NCI-H1694 (cell line): Measurements from ENCODE around the gene RNF222.
"Not testable (repeated sequence)": the region's sequence is repeated elsewhere in the genome, so short reads cannot be mapped to it uniquely, and the experiment has no call there.

Source experiments
- DNase-seq: peaks from one replicate; lab custom pipeline; 2025; lab: John Stamatoyannopoulos, UW

RNF222 gene

DNA sequence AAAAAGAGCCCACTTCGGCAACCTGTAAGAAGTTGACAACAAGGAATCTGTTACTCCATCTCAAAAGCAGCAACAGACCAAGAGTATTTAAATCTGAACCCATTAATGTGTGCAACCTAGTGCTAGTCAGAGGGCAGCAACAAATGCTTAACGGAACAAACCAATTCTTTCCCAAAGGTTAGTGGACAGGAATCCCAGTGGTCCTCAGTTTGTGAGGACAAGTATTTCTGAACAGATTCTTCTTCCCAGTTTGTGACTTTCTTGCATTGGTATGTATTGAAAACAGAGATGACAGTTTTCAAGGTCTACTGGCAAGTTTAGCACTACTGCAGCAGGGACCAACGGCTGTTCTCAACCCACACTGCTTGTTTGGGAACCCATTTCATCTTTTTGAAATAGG lies 17.6 kb downstream of the RNF222 start:
- DNase-seq = no peak

DNA sequence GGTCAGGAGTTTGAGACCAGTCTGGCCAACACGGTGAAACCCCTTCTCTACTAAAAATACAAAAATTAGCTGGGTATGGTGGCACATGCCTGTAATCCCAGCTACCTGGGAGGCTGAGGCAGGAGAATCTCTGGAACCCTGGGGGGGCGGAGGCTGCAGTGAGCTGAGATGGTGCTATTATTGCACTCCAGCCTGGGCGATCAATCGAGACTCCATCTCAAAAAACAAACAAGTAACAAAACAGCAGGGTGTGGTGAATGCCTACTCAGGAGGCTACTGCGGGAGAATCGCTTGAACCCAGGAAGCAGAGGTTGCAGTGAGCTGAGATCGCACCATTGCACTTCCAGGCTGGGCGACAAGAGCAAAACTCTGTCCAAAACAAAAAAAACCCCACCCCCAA lies 19.5 kb downstream of the RNF222 start:
- DNase-seq = not testable (repeated sequence)

DNA sequence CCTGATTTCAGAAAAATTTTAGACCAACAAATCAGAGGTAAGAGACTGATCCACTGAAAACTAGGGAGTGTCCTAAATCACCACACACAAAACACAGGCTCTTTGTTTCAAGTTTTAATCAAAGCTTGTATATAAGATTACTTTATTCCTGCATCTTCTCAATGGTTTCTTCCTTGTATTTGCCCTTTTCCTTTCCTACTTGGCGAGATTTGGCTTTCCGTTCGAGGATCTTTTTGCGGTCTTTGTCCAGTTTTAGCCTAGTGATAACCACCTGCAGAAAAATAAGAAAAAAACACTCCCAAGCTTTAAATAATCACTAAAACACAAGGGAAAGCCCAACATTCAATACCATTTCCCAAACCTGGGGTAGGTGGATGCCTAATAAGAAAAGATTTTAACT lies 20.2 kb downstream of the RNF222 start:
- DNase-seq = no peak

DNA sequence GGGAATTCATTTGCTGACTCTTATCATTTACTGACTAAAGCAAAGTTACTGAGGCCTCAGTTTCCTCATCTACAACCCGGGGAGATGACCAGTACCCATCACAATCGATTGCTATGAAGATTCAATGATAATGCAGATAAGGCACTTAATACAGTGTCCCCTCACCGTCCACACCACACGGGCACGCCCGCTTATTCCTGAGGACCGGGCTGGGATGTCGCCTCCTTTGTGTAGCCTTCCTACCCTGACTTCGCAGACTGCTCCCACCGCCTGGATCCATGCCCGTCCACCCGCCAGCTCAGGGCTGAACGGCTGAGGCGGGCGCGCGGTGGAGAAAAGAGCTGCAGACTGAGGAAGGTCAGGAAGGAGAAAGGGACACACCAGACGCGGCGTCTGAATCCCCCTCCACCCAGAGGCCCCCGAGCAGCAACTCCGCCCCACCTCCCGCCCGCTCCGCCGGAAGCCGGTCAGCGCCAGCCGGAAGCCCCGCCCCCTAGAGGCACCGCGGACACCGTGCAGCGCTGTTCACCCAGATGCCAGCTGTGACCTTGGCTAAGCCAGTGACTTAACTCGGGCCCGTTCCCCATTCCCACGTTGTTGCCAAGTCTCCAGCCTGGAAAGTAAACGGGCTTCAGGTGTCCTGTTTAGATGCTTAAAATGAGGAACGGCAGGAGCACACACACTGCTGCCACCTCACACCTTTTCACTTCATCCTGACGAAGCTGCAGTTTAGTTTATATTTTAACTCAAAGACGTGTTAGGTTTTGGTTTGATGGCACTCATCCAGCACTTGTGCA lies 21.2 kb downstream of the RNF222 start, which contains the start of gene KRABD2:
Gene KRABD2, minus strand, starts transcription at position 434 of the 797 bp plus-strand sequence.
- peak; percentile 87 for DNase-seq

DNA sequence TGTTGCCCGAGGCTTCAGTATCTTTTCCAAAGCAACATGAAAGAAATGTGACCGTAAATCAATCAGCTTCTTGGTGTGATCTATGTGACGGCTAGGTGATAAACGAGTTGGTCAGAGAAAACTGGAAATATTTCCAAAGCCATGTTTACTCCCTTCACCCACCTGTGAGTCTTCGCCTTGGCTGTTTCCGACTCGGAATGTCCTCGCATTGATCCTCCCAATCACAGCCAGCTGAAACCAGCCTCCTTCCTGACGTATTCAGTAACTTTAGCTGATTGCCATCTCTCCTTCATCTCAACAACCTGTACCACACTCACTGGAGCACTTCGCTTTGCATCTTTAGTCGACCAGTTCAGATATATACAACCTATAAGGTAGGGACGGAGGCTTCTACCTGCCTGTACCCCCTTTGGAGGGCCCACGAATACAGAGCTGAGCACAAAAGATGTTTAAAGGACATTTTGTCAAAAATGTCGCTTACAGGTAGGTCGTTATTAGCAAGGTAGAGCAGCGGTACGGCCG lies 21.8 kb downstream of the RNF222 start:
- no peak for DNase-seq

DNA sequence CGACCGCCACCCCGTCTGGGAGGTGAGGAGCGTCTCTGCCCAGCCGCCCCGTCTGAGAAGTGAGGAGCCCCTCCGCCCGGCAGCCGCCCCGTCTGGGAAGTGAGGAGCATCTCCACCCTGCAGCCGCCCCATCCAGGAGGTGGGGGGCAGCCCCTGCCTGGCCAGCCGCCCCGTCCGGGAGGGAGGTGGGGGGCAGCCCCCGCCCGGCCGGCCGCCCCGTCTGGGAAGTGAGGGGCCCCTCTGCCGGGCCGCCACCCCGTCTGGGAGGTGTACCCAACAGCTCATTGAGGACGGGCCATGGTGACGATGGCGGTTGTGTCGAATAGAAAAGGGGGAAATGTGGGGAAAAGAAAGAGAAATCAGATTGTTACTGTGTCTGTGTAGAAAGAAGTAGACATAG lies 23.8 kb downstream of the RNF222 start:
- not testable (repeated sequence) for DNase-seq

DNA sequence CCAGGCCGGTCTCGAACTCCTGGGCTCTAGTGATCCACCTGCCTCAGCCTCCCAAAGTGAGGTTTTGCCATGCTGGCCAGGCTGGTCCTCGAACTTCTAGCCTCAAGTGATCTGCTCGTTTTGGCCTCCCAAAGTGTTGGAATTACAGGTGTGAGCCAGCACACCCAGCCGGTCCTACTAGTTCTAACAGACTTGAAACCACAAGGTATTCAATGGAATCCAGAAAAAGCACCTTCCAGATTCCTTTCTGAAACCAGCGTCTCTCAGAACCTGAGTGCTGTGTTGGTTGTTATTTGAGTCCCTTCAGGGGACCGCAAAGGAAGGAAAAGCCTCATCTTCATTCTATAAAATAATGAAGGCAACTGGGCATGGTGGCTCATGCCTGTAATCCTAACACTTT lies 25.2 kb downstream of the RNF222 start:
- no peak for DNase-seq

DNA sequence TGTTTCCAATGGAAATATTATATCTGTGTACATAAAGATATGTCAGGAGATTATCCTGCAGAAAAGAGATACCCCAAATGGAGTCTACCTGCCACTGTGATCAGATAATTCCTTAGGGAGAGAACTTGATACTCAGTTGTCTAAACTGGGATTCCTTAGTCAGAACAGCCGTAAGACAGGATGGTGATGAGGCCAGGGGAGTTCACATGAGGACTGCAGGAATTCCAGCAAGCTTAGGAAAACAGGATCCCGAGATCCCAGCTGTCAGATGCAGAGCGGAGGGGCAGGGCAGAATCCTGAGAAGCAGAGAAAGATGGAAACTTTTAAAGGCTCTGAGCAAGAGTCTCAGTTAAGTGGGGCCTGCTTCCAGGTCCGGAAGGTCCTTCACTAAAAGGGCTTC lies 25.8 kb downstream of the RNF222 start:
- DNase-seq = no peak

DNA sequence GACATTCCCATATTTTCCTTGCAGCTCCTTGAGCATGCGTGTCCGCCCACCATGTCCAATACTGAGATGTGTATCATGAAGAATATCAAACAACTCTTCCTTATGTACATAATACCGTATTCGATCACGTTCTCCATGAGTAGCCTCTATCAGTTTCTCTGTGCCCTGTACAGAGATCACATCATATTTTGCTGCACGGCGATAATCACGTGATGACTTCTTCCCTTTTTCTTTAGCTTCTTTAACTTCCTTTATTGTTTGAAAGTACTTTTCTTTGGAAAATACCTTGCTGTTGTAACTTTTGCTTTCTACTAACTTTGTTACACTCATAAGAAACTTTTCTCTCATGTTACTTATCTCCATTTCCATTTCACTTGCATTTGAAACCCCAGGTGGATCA lies 27.7 kb downstream of the RNF222 start:
- DNase-seq = no peak

DNA sequence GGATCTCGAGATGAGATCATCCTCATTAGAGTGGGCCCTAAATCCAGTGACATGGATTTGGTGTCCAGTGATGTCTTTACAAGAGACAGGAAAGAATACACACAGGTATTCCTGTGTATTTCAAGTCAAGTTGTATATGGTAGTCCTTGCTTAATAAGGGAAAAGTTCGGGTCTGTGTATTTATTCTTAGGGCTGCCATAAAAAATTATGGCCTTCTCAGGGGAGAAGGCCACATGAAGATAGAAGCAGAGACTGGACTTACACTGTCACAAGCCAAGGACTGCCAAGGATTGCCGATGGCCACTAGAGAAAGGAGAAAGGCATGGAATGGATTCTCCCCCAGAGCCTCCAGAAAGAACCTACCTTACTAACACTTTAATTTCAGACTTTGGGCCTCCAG lies 29.4 kb downstream of the RNF222 start:
- DNase-seq = no peak

DNA sequence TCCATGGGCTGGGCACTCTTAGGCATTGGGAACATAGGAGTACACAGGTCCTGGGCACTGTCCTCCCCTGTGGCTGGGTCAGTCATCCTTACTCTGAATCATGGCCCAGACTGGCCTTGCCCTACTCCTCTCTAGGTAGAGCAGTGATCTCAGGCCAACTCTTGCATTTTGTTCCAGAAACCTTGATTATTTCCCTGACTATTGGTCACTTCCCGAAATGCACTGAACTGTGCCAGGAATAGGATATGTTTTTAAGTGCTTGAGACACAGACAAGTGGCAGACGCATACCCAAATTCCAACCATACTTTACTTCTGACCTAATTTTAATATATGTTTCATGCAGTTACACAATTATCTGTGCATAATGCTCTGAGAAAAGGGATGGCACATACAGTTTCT lies 31.4 kb downstream of the RNF222 start:
- no peak for DNase-seq

DNA sequence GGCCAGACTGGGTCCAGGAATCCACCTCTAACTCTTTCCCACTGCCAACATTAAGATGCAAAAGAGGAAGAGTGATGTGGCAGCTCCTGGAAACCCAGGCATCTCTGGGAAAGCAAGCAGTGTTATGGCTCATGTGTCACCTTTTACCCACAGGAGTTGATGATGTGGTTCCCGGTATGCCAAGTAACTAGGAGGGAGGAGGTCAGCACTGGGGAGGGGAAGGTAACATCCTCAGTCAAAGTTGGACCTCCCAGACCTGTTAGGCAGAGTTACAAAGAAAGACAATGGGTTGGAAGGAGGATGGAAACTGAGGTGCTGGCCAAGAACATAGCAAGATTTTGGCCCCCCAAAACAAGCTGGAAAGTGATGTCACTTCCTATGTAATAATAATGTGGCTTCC lies 32.5 kb downstream of the RNF222 start:
- no peak for DNase-seq

DNA sequence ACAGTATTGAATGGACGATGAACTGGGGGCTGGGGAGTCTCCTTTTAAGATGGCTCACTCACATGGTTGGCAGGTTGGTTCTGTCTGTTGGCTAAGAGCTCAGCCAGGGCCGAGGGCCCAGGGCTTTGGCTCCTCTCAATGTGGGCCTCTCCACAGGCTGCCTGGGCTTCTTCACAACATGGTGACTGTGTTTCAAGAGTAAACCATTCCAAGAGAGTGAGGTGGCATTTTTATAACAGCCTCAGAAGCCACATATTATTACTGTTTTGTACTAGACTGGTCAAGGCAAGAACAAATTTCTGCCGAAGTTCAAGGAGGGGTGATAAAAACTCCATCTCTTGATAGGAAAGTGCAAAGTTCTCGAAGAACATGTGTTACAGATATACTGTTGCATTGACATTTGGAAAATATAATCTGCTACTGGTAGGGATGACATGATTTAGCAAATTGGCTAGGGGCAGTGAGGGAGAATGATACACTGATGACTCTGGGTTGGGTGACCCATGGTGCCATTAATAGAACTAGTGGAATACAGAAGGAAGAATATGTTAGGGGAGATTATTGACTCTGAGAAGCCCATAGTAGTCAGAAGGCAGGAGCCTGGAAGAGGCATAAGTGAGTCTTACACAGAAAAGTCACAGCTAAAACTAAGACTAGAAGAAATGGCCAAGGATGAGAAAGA lies 34.8 kb downstream of the RNF222 start:
- no peak for DNase-seq

DNA sequence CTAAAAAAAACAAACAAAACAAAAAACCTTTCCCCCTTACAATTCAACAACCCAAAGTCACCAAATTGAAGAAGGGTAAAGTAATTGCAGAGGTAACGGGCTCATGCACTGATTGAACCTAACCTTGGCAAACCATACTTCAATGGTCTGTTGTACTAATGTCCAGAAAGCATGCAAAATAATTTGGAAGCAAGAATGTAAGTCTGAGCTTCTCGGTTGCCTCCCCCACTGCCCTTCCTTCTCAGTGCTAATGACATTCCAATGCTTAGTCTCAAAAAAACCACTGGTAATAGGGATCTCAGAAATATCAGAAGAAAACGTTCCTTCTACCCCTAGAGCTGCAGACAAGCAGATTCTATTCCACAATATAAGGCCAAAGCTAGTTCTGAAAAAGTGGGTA lies 36.9 kb downstream of the RNF222 start:
- DNase-seq = no peak

DNA sequence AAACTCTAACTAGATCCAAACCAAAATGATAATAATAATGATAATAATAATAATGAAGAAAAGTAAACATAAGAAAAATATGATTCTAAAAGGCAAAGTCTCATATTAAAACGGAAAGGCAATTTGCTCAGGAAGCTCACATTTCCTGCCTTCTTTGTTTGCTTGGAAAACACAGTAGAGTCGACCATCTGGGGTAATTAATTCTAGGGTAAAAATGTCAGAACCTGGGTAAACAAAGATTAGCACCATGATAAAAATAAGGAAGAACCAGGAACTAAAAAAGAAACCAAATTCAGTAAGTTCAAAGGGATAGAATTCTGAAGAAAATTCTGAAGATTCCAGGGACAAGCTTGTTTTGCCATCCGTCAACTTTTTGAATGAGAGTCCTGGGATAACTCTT lies 37.4 kb downstream of the RNF222 start:
- peak; percentile 17 for DNase-seq

DNA sequence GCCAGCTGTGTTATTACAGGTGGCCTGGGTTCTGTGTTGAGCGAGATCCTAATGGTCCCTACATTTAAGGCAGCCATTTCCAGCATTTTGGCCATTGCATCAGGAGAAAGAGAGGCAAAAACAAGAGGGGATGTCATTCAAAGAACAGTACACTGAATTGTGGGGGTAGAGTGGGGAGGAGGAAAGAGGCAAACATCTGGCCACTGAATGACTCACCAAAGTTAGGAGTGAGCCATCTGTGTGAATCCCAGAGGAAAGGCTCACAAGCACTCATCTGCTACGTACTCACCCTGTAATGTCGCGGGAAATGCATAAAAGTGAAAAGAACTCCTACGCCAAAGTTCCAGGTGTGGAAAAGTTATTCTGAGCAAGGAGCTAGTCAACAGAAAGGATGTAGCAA lies 37.9 kb downstream of the RNF222 start:
- DNase-seq = peak; percentile 94

DNA sequence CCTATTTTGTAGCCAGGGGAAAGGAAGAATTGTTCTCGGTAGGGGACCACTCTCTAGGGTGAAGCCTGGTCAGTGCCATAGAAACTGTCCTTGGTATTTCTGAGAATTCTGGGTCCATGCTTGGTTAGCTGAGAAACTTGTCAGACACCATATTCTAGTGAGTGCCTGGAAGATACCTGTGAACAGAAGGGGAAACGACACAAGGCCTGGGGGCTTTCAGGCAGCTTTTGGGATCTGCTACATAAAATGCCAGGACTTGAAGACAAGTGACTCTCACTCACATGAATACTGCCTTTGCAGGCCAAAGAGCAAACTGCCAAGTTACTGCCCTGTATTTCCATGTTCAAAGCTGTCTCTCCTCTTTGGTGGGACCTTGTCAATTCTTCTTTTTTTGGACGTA lies 39.7 kb downstream of the RNF222 start:
- no peak for DNase-seq

DNA sequence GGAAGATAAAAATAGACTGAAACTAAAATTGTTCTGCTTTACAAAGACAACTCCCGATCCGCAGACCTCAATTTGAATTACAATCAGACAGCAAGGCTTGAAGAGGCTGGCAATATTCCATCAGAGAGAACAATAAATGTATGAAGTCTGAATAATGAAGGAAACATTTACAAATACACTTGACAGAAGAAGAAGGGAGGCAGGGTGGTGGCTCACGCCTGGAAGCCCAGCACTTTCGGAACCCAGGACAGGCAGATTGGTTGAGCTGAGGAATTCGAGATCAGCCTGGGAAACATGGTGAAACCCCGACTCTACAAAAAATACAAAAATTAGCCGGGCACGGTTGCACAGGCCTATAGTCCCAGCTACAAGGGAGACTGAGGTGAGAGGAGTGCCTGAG lies 43.4 kb downstream of the RNF222 start:
- DNase-seq = no peak

DNA sequence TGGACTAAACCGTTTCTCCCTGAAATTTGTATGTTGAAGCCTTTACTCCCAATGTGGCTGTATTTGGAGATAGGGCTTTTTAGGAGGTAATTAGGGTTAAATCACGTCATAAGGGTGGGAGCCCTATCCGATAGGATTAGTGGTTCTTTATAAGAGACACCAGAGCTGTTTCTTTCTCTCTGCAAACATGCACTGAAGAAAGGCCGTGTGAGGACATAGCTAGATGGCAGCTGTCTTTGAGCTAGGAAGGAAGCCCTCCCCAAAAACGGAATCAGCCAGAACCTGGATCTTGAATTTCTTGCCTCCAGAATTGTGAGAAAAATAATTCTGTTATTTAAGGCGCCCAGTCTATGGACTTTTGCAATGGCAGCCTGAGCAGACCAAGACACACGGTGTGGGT lies 43.9 kb downstream of the RNF222 start:
- DNase-seq = no peak

DNA sequence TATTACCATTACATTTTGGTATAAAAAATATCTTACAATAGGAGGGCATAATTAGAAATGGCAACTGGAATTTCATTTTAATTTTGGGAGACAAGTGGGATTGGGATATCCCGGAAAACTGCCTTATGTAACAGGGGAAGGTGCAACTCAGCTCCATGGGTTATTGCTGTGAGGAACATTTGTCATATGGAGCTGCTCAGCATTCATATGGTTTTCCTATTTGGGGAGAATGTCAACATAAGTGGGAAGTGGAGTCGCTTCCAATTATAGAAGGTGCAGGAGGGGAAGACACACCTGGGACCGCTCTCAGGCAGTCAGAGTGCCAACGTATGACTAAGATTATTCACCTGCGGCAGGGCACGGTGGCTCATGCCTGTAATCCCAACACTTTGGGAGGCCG lies 47.3 kb downstream of the RNF222 start:
- no peak for DNase-seq

DNA sequence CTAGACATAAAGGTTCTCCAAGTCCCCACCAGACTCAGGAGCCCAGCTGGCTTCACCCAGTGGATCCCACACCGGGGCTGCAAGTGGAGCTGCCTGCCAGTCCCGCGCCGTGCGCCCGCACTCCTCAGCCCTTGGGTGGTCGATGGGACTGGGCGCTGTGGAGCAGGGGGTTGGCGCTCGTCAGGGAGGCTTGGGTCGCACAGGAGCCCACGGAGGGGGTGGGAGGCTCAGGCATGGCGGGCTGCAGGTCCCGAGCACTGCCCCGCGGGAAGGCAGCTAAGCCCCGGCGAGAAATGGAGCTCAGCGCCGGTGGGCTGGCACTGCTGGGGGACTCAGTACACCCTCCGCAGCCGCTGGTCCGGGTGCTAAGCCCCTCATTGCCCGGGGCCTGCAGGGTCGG lies 50.6 kb downstream of the RNF222 start:
- DNase-seq = not testable (repeated sequence)

DNA sequence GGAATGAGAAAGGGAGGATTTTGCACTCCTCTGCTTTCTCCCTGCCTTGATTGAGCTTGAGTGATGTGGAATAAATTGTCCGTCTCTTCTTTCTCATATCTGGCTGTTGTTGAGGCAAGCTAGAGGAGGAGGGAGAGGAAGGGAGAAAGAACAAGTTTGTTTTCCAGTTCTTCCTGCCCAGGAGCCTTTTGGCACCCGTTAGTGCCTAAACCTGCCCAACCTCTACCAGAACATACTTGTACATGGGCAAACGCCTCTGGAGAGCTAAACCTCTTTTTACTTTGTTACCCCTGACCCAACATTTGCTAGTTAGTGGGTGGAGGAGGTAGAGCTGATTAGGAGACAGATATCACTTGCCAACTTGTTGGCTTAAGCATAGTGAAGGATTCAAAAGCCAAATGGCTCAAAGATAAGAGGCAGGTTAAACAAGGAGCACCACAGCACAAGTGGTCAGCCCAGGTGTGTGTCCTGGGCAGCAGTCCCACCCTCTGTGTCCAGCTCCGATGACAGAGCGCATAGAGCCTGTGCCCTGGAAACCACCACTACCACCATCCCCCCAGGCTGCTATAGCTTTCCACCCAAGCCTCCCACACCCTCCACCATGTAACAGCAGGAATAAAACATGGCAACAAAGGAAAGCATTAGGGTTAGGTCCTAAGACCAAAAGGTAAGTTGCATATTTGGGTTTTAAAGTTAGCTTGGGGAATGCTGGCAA lies 51.5 kb downstream of the RNF222 start:
- no peak for DNase-seq
